HG02678 (cell line): ENCODE results near the gene AMMECR1.
A peak's percentile ranks its signal among the peaks of the same experiment; 100 is the strongest.
"Not testable (repeated sequence)": the region's sequence is repeated elsewhere in the genome, so short reads cannot be mapped to it uniquely, and the experiment has no call there.

Experiments used
- ATAC-seq: cut with Tn5 transposase; IDR thresholded peaks from one replicate; pipeline ENCODE4 v1.9.1; 2021; ENCODE audit warnings: mild to moderate bottlenecking, moderate library complexity; ENCODE audit not compliant: unreplicated experiment

Gene AMMECR1

DNA sequence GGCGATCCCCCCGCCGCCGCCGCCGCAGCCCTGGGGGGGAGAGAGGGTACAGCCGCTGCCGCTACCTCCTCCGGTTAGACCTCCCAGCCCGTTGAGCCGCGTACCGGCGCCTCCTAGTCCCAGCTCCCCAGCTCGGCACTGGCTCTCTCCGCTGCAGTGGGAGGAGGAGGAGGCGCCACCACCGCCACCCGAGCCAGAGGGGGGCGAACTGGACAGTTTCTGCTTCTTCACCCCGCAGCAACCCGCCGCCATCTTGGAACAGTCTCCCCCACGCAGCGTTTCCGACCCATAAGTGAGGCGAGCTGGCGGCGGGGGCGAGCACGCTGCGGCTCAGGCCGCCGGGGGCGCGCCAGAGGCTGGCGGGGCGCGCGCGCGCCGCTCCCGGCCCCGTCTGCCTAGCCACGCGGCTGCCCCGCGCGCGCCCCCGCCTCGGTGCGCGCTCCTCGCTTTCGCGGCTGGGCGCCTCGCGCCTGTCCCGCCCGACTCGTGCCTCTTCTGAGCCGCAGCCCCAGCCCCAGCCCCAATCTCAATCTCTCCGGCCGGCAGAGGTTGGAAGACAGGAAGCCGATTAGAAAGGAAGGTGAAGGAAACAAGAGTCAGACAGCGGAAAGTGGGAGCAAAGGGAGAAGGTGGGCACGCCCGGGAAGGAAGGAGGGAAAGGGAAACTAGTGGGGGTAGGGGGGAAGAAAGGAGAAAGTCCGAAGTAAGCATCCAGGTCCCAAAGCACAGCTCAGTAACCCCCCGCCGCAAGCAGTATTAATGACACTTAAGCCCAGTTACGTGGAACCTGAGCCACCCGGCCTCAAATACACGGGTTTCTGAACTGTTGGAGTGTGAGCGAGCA lies at the start of gene AMMECR1:
AMMECR1 (minus strand) TSS at position 266 of the 844 bp plus-strand sequence; CDS start at position 252, 14 bp downstream.
- peak; percentile 77 for ATAC-seq

DNA sequence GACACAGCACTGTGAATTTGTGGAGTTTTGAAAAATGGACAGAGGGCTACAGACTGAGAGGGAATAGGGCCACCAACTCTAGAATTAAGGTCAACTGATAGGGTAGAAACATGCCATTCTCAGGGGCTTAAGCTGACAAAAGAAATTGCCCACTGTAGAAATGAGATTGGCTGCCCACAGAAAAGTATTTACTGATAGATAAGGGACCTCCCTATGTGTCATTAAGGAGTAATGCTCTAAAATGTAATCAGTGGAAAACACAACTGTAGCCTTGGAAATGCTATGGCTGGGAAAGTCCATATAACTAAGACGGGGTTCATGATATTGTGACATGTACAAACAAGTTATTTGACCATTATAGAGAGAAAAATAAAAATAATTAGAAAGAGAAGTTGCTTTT lies 45.4 kb upstream of the AMMECR1 start:
- ATAC-seq: no peak

DNA sequence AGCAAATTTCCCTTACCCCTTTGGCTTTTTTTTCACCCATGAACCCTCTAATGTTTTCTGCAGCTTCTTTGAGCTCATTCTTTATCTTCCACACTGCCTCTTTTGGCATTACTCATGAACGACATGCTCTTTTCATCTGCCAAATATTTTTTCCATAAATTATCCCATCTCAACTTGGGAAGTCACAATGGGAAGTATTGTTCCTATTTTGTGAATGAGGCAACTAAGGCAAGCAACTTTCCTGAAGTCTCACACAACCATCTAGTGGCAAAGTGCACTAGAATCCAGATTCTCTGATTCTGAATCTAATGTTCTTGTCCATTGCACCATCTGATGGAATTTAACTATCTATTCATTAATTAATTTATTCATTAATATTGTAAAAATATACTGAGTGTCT lies 41.4 kb upstream of the AMMECR1 start:
- no peak for ATAC-seq

DNA sequence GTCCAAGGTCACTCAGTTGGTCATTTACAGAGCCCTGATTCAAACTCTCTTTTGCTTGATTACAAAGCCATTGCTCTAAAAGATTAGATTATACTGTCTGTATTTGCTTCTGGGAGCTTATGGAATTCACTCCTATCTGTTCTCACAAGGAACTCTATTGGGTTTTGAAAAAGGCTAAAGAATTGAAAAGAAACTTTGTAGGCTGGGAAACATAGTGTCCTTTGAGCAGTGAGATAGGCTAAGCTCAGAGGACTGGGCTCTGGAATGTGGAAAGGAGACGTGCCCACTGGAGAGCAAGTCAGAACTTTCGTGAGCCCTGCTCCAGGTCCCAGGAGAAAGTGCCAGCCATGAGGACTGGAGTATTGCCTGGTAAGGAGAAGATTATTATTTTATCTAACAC lies 40.7 kb upstream of the AMMECR1 start, which contains the start of gene RTL9:
RTL9 (plus strand) TSS at position 301 of the 400 bp plus-strand sequence. CDS start 91,770 bp downstream, outside the sequence.
- no peak for ATAC-seq

DNA sequence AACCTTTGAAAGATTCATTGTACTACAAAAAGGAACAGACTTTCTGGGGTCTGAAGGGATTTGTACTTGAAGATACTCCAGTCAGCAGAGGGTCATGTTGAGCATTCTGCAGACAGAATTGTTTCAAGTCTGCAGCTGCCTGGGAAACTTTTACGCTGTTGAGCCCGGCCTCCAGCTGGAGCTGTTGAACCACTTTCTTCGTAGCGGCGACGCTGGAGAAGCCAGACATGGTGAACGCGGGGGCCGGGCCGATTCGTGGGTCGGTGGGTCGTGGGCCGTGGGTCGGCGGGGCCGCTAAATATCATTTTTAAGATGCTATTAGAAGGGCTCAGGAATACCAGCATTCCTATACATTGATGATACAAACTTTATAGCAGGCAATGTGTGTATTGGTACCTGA lies 28.8 kb upstream of the AMMECR1 start:
- ATAC-seq: no peak

DNA sequence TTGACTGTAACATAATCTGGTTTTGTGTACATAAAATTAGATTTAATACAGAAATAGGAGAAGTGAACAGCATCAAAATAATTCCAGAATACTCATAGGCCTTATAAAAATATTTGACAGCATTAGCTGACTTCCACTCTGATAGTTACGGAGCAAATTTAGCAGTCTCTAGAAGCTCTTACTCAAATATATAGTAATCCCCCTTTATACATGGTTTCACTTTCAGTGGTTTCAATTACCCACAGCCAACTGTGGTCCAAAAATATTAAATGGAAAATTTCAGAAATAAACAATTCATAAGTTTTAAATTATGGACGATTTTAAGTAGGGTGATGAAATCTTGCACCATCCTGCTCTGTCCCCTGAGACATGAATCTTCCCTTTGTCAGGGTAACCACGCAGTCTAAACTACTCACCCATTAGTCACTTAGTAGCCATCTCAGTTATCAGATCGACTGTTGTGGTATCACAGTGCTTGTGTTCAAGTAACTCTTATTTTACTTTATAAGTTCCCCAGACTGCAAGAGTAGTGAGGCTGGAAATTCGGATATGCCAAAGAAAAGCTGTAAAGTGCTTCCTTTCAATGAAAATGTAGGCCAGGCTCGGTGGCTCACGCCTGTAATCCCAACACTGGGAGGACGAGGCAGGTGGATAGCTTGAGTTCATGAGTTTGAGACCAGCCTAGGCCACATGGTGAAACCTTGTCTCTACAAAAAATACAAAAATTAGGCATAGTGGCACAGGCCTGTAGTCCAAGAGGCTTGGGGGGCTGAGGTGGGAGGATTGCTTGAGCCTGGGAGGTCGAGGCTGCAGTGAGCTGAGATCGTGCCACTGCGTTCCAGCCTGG lies 23.5 kb upstream of the AMMECR1 start:
- peak; percentile 74 for ATAC-seq

DNA sequence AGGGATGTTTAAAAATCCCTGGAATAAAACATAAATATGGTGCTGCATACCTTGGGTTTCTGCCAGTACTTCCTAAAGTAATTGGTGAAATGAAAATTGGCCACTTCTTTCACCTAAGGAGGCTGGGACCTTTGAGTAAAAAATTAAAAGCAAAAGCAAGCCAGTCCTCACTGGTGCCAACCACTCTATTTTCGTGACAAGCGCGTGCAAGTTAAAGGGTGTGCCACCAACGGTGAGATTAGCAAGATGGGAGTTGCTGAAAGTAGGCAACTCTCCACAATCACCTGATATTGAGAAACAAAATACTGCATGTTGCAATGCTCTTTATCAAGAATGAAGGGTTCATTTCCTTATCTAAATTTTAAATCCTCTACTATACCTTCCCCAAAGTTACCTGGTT lies 21.1 kb upstream of the AMMECR1 start:
- ATAC-seq: no peak

DNA sequence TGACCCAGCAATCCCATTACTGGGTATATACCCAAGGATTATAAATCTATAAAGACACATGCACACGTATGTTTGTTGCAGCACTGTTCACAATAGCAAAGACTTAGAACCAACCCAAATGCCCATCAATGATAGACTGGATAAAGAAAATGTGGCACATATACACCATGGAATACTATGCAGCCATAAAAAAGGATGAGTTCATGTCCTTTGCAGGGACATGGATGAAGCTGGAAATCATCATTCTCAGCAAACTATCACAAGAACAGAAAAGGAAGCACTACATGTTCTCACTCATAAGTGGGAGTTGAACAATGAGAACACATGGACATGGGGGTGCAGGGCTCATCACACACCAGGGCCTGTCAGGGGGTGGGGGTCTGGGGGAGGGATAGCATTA lies 15.6 kb upstream of the AMMECR1 start:
- ATAC-seq: not testable (repeated sequence)

DNA sequence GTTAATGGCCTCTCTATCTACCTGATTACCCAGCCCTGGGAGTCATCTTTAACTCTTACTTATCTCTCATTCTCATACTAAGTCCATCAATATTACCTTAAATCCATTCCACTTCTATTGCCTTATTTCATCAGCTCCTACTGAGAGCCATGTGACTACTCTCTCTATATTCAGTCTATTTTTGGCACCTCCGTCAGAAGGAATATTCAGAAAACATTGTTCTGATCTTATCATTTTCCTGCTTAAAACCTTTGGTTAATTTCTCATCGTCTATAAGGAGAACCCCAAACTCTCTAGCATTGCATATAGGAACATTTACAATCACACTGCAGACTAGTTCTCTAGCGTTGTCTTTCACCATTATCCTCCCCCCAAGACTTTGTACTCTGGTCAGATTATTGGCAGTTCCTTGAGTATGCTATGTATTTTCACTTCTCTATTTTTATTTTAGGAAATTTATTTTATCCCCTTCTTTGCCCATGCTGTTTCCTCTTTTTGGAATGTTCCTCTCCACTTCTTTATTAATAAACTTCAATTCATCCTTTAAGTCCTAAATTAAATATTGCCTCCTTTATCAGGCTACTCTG lies 13.7 kb upstream of the AMMECR1 start:
- ATAC-seq: no peak

DNA sequence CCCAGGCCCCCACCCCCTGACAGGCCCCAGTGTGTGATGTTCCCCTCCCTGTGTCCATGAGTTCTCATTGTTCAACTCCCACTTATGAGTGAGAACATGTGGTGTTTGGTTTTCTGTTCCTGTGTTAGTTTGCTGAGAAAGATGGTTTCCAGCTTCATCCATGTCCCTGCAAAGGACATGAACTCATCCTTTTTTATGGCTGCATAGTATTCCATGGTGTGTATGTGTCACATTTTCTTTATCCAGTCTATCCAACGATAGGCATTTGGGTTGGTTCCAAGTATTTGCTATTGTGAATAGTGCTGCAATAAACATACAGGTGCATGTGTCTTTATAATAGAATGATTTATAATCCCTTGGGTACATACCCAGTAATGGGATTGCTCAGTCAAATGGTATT lies 10.7 kb upstream of the AMMECR1 start:
- not testable (repeated sequence) for ATAC-seq

DNA sequence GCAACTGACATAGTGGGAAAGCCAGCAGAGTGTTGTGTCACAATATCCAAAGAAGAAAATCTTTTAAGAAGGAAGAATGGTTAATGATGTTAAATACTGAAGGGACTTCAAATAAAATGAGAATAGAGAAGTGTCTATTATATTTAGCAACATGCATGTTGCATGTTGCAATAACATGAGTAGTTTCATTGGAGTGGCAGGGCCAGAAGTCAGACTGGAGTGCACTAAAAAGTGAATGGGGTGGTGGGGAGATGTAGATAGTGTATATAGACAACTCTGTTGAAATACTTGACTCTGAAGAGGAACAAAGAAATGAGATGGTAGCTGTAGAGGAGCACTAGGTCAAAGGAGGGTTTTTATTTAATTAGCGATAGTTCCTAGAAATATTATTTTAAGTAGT lies 9.5 kb upstream of the AMMECR1 start:
- ATAC-seq: no peak

DNA sequence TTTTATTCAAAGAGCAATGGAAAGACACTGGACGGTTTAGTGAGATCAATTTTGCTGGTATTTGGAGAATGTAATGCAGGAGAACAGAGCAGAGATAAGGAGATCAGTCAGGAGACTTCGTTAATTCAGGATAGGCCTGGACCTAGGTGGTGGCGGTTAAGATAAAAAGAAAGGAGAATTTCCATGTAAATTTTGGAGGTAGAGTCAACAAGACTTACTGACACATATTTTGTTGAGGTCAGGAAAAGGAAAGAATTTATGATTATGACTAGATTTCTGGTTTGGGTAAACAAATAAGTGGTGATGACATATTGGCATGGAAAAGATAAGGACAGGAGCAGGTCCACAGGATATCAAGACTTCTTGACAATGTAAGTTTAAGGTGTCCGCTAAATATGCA lies 8.8 kb upstream of the AMMECR1 start:
- ATAC-seq: no peak

DNA sequence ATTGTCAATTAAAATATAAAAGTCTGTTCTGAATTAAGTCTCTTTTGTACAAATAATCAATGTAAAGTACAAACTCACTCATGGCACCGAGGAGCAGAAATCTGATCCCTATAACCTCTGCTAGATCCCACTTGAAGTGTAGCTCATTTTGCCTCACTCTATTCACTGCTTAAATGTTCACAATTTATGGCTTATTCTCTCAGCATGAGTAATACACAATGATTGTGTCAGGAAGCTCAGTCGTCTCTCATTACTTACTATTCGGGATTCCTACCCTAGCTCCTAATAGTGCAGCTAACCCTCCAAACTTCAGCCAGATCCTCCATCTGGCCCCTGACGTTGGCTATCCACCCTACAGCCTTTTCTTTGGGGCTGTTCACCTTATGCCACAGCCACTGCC lies 4.7 kb upstream of the AMMECR1 start:
- no peak for ATAC-seq

DNA sequence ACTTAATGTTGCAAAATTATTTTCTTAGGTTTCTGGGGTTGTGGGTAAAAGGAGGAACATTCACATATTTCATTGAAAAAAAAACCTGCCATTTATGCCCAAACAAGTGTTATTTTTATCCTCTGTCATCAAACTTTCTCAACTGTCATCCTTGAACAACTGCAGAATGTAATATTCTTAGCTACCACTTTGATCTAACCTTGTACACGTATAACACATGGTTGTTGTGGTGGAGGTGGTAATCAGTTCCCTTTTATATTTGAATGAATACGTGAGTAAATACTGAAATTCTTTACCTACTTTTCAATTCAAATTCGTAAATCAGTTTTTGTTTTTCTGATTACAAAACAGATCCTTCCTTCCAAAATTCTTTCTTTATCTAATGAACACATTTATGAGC lies 3.8 kb upstream of the AMMECR1 start:
- ATAC-seq: no peak

DNA sequence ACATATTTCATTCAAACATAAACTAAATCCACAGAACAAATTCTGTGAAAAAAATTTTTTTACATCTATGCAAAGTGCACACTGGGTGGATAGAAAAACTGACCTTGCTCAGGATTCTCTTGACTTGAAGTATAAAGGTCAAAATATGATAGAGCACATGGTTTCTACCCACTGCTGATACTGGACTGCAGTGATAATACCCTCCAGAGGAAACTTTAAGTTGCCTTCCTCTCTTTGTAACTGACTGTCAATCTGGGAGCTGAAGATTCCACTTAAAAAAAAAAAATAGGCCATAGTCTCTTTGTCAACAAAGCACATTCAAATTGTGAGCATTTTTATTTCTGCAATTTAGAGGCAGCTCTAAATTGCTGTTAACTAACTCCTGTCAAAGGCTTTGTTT lies 3.2 kb upstream of the AMMECR1 start:
- no peak for ATAC-seq

DNA sequence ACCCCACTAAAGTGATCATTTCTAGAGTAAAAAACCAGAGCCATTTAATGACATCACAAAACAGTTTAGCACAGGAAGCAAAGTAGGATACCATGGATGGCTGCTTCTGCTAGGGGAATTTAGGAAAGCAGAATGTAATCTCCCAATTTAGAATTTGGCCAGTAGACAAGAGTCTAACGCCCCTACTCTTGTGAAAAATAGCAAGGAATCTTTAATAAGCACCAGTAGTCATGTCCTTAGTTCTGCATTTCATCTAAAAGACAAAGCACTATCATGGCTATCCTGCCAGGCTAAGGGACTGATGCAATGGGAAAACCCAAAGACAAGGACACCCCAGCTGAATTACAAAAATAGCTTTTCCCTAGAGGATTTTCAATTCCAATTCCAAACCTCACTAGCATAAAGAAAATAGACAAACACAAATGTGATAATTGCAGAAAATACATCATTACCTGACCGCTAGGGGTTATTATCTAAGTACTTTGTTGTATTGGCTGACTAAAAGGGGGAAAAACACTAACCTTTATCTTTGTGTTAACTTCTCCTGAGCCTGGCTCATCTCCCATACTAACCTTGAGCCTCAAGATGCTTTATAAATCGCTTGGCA lies 2.6 kb upstream of the AMMECR1 start:
- no peak for ATAC-seq

DNA sequence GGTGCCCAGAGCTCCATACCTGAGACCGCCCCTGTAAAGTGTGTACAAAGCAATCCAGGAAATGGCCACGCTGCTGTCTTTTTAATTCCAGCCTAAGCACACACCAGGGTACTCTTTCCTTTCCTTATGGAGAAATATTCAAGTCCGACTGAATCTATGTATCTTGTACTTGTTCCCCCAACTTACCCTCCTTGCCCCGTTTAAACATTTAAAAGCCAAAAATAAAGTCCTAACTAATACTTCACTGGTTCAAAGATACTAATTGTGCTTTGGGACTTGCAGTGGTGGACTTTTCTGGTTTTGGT lies 731 bp upstream of the AMMECR1 start:
- ATAC-seq: peak; percentile 26

DNA sequence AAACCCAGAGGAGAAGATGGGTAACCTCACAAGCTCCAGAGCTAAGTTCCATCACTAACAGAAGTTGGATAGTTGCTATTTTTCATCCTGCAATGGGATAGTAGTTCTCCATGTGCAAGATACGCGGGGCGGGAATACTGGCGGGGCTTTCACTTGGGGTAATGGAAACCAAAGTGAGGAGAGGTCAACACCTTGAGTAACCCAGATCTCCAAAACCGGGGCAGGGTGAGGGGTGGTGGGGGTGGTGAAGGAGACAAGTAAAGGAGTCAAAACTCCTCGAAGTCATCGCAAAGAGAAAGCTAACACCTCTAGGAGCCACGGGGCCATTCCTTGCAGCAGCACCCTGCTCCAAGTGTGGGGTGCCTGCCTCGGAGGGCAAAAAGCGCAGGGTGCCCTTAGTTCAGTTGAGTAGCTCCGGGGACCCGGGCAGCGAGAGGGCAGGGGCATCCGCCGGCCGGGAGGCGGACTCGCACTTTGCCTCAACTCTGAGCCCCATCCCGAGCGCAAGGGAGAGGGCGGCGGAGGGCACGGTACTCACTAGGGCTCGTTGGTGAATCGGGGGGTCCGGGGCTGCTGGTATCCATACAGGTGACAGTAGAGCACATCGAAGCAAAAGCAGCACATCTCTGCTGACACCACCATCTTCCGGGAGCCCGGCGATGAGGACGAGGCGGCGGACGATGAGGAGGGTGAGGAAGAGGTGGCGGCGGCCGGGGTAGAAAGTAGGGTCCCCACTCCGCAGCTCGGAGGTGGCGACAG lies 645 bp downstream of the AMMECR1 start:
- ATAC-seq: peak; percentile 16

DNA sequence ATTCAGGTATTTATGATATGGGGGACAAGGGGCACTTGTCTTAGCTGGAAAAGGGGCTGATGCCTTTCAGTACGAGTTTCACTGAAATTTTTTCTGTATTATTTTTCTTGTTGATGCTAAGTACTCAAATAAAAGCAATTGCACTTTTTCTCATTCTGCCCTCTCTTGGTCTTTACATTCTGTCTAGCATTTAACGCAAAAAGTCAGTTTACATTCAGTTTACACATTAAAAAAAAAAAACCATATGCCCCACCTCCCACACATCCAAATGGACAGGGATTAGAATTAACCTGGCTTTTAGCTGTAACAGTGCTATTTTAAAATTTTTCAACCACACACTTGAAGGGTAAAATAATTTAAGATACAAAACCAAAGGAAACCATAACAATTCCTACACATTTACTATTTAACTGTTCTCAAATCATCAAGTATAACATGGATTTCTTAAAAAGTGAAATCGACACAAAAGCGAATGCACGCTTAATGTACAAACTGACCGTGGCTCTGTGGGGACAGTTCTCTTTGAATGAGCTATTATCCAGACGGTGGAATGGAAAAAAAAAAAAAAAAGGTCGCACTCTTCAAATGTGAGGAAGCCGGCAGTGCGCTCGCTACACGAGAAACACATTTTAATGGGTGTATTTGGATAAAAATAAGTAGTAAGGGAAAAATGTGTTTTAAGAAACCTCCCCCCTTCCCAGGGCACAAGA lies 1.4 kb downstream of the AMMECR1 start:
- no peak for ATAC-seq

DNA sequence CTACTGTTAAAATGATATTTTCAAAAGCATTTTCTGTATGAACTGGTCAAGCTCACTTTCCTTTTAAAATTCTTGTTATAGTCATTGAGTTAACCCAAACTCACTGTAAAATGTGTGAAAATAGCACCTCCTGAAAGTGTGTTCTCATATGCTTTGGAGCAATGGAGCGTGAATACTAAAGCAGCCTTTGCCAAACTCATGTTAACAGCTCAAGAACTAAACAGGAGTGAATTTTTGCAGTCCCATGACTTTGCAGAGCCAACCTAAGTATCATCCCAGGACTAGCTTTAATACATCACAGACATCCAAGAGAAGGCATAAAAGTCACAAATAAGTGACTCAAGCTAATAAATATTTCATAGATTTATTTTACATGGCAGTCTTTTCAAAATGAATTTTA lies 2.3 kb downstream of the AMMECR1 start:
- no peak for ATAC-seq
